HG03460 (cell line): ENCODE results near the gene GPR179.
"Not testable (repeated sequence)": the region's sequence is repeated elsewhere in the genome, so short reads cannot be mapped to it uniquely, and the experiment has no call there.

Experiments used
- ATAC-seq: cut with Tn5 transposase; IDR thresholded peaks from one replicate; pipeline ENCODE4 v1.9.1; 2021; ENCODE audit not compliant: unreplicated experiment

Gene GPR179

GRCh38 chr17:38324141-38324697 lies 19.5 kb downstream of the GPR179 start:
- ATAC-seq, result no peak

- ATAC-seq, result no peak
These were observed 20.9 kb downstream of the GPR179 start for GRCh38 chr17:38322897-38323296.

GRCh38 chr17:38322156-38322779 lies 21.5 kb downstream of the GPR179 start:
- ATAC-seq, result no peak

GRCh38 chr17:38320482-38320881 lies 23.3 kb downstream of the GPR179 start:
- ATAC-seq, result no peak

GRCh38 chr17:38317081-38317480 lies 26.7 kb downstream of the GPR179 start:
- no peak for ATAC-seq

GRCh38 chr17:38315497-38315896 lies 28.3 kb downstream of the GPR179 start:
- no peak for ATAC-seq

GRCh38 chr17:38296834-38297517 lies 46.8 kb downstream of the GPR179 start, which contains the start of gene MRPL45:
Gene MRPL45 (plus strand): TSS chr17:38297168. CDS start chr17:38297184, 16 bp downstream.
- ATAC-seq, result peak; percentile 96

GRCh38 chr17:38295602-38296365 lies 48.0 kb downstream of the GPR179 start:
- ATAC-seq, result not testable (repeated sequence)

- not testable (repeated sequence) for ATAC-seq
These were observed 54.0 kb downstream of the GPR179 start for GRCh38 chr17:38289760-38290159.

- not testable (repeated sequence) for ATAC-seq
These were observed 55.4 kb downstream of the GPR179 start for GRCh38 chr17:38288217-38288827.

- ATAC-seq, result peak; percentile 65
These were observed 57.2 kb downstream of the GPR179 start for GRCh38 chr17:38286501-38287091.

GRCh38 chr17:38285994-38286393 lies 57.8 kb downstream of the GPR179 start:
- not testable (repeated sequence) for ATAC-seq
